Body of pancreas (tissue), 4 donors: Measurements from ENCODE around the gene BLOC1S3.

Experiments used
- CTCF ChIP-seq, 7 experiments: fragments of 450-650 bp in 4 of 7; fragments of 200-600 bp in 3 of 7; sonication (generic) in 3 of 7; IDR thresholded peaks; one replicate each; pipeline ENCODE4 v1.5.1; 2016 to 2019; ENCODE audit warnings: antibody characterized with exemption in 7 of 7
- POLR2A ChIP-seq, 3 donors: fragments of 450-650 bp; IDR thresholded peaks; one replicate each; pipeline ENCODE4 v1.6.1; 2016; ENCODE audit warnings: antibody characterized with exemption in 3 of 3, mild to moderate bottlenecking in 2 of 3

DNA sequence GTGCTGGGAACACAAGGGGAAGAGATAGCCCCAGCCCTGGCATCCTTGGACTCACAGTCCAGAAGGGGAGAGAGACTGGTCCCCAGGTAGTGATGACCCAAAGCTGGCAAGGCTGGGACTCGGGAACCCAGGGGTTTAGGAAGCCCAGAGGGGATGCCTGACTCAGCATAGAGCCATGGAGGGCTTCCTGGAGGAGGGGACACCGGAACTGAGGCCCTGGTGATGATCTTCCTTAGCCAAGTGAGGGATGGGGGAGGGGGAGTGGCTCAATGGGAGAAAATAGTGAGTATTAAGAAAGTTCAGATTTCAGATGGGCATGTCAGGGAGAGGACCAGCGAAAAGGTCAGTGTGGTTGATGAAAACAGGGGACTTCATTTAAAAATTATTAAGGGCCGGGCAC lies 39.8 kb downstream of the BLOC1S3 start:
- no peak for TF ChIP-seq CTCF (IDR thresholded peaks at IDR 0.05)
- no peak for TF ChIP-seq POLR2A (IDR thresholded peaks at IDR 0.05)
